Stimulated activated CD4-positive, alpha-beta T cell treated with anti-CD3 and anti-CD28 coated beads, Interleukin-15, amount 100 ng/mL, for 24 hours (primary cell): ENCODE results near the gene PRG3.
"Not testable (repeated sequence)": the region's sequence is repeated elsewhere in the genome, so short reads cannot be mapped to it uniquely, and the experiment has no call there.

Source experiments
- DNase-seq: peaks from one replicate; pipeline ENCODE4 v3.0.0-alpha.2; 2020

The PRG3 gene

DNA sequence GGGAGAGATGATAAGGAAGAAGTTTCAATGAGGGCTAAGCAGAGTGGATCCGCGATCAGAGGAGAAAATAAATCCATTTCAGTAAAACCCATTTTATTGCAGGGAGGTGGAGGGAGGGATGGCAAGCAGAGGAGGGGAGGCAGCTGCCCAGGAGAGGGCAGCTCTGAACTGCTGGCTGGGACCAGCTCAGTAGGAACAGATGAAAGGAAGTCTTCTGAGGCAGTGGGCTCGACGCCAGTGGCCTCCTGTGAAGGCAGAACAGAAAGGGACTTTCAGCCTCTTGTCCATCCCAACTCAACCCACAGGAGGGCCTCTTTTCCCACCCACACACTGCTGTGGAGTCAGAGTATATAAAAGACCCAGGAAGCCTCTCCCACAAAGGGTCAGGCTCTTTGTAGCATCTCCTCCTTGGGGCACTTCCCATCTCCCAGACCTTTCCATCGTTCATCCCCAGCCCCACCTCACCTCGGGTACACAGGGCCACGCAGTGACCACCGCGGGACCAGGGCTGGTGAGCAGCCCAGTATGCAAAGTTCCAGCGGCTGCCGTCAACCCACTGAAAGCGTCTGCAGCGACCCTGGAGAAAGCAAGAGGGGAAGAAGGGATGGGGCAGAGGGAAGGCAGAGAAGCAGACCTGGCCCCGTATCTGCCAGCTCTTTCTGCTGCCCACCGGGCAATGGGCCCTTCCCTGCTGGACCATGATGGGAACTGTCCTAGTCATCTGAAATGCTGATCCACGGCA is 6.5 kb upstream of the PRG3 start:
- DNase-seq = no peak

DNA sequence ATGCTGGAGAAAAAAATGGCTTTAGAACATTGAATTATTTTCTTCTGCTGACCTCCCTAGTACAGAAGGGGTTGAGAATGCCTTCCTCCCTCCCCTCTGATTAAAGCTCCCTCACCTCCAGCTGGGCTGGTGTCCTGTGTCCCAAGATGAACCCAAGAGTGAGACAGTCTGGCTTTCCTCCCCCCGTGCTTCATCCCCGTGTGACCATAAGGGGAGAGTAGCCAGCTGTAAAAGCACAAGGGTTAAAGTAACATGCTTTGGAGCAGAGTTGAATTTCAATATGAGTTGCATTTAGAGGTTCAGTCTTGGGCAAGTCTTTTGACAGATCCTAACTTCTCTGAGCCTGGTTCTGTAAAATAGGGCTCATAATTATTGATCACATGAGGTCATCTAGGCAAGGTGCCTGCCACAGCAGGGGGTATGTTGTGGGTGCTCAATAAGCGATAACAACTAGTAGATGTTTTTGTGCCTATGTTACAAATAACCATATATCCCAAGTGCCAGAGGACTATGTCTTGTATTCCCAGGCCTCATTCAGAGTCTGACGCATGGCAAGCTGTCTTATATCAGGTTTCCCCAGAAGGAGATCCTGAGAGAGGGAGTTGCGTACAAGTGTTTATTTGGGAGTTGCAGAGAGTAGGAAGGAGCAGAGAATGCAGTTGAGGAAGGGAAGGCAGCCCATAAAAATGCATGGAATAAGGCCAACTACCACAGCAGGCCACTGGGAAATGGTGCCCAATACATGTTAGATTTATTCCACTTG is 5.4 kb upstream of the PRG3 start:
- no peak for DNase-seq

DNA sequence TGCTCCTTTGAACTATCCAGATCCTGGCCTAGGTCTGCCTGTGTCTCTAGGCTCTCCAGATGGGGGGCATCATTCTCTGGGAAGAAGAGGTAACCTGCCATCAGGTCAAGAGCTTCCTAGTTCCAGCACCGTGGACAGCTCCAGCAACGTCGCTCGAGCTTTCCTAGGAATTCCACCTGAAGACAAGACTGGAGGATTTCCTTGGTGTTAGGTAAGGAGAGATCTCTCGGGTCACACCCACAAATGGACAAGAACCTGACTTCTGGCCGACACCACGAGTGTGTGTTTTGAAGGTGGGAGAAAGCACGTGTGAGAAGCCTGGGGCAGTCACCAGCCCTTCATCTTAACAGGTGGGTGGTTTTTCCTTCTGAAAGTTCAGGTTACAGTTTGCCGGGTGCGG is 1.2 kb downstream of the PRG3 start:
- DNase-seq = no peak

DNA sequence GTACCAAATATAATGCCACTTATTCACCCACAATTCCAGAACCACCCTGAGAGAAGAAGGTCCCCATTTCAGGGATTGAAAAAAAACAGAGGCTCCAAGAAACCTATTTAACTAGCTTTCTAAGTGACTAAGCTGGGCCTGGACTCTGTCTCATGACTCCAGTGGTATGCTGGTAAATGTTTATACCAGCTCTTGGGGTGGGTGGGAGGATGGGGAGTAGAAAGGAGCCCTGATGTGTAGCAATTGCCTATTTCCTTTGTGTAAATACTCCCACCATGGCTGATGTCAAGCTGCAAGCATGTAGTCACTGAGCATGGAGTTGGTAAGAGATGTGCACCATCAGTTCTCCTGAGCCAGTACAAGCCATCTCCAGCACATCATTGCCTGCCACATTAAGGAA is 2.8 kb downstream of the PRG3 start:
- DNase-seq = no peak

DNA sequence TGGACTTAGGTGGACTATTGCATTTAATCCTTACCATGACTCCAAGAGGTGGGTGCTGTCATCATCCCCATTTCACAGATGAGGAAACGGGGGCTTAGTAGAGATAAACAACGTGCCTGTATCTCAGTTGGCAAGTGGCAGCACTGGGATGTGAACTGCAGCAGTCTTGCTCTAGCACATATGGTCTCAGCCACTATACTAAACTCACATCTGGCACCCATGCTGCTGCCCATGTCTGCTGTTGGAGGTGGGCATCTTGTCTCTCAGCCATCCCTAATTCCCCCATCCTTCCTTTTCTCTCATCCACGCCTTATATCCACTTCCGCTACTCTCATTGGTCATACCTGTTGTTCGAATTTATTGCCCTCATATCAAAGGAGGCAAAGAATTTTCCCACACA is 3.8 kb downstream of the PRG3 start:
- DNase-seq = no peak

DNA sequence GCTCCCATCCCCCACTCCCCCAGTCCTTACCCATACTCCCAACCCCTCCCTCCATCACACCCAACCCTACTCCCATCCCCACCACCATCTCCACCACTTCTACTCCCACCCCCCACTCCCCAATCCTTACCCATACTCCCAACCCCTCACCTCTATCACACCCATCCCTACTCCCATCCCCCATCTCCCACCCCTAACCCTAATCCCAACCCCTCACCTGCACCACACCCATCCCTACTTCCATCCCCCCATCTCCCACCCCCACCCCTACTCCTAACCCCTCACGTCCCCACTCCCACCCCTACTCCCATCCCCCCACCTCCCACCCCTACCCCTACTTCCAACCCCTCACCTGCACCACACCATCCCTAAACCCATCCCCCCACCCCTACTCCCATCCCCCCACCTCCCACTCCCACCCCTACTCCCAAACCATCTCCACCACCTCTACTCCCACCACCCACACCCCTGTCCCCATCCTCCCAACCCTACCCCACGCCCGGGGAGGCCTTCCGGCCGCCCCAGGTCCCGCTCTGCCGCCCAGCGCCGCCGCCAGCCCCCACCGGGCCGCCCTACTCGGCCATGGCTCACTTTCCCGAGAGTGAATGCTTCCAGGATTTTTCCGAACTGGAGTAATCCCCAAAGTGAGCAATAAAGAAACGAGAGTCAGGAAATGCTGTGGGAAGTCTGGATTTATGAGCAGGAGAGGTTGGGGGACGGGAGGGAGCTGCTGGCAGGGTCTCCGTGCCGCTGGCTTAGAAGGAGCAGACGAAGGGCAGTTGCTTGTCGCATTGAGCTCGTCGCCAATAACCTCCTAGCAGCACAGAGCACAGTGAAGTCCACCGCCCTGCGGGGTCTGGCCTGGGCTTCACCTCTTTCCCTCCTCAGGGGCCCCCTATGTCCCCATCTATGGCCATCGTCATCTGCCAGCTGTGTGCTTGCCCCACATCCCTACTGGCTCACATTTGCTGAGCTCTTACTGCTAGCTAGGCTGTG is 4.6 kb downstream of the PRG3 start:
- DNase-seq = no peak

DNA sequence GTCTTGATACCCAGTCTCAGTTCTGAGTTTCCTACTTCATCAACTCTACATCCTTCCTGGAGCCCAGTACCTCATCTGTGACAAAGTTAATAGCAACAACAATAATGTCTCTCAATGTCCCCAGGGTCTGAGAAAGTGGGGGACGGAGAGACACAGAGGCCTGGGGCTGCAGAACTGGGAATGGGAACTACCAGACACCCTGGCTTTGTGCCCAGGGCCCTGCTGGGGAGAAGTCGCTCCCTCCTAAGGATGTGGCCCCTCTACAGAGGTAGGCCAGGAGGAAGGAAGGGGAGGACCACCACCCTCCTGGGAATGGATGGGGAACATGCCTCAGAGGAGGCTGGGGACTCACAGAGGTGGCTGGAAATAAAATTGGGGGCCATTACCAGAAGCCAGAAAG is 5.5 kb downstream of the PRG3 start:
- no peak for DNase-seq

DNA sequence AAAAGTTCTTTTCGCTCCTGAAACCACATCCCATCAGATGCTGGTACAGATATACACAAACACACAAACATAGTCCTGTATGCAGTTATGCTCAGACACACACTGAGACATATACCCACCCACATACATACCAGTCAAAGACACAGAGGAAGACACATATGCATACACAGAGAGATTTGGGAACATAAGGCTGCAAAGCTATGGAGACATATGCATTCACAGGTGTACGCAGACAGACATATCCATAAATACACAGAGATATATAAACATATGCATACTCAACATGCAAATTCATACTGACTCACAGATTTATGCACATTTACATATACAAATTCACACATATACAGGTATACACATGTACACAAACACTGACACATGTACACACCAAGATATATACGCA is 6.0 kb downstream of the PRG3 start:
- DNase-seq = no peak

DNA sequence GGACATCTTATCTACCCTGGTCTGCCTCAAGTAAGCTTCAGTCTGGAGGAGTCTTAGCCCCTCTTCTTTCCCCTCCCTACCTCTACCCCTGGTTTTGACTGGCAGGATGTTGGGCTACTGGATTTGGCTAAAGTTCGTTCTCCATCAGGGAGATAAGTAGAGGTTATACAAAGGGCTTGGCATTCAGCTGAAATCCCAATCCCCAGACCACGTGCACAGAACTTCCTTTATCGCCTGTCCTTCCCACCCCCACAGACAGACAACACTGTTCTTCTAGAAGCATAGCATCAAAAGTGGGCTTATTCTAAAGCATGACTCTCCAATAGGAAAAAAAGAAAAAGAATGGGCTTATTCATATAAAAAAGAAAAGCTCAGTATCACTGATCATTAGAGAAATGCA is 7.8 kb downstream of the PRG3 start:
- no peak for DNase-seq

DNA sequence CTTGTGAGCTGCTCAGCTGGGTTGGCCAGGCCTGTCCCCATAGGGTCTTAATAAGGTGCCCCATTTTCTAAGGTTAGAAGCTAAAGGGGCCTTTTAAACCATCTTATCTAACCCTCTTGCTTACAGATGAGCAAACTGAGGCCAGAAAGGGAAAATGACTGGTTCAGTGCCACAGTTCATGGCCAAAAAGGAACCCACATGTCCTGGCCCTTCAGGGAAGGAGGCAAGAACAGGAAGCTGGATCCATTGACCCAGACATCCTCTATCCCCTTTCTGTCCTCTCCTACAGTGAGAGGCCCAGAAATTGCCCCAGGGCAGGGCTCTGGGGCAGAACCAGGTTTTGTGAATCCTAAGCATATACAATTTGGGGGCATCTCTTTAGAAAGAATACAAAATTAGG is 10.0 kb downstream of the PRG3 start:
- no peak for DNase-seq

DNA sequence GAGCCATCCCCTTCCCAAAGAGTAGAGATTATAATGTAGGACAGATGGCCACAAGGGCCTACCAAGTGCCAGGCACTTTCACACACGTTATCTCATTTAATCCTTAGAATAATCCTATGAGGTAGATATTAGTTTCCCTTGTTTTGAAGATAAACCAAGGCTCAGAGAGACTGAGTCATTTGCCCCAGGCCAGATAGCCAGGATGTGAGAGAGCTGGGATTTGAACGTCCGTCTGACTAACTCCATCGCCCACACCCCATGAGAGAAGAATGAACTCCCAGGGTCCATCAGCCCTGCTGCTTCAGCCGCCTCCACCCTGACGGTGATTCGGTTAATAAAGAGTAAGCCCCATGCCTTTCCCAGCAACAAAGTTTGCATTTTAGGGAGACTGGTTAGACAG is 10.7 kb downstream of the PRG3 start:
- DNase-seq = no peak

DNA sequence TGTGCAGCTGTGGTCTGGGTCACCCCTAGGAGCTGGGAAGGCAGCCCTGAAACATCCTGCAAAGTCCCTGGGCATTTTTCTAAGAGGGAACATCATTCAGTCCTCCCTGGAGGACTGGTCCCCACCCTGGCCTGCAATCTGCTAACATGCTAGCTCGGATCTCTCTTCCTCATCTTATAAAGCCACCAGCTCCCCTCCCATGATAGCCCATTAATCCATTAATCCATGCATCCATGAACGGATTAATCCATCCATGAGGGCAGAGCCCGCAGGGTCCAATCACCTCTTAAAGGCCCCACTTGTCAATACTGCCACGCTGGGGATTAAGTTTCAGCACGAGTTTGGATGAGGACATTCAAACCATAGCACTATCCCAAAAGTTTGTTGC is 12.1 kb downstream of the PRG3 start:
- DNase-seq = no peak

DNA sequence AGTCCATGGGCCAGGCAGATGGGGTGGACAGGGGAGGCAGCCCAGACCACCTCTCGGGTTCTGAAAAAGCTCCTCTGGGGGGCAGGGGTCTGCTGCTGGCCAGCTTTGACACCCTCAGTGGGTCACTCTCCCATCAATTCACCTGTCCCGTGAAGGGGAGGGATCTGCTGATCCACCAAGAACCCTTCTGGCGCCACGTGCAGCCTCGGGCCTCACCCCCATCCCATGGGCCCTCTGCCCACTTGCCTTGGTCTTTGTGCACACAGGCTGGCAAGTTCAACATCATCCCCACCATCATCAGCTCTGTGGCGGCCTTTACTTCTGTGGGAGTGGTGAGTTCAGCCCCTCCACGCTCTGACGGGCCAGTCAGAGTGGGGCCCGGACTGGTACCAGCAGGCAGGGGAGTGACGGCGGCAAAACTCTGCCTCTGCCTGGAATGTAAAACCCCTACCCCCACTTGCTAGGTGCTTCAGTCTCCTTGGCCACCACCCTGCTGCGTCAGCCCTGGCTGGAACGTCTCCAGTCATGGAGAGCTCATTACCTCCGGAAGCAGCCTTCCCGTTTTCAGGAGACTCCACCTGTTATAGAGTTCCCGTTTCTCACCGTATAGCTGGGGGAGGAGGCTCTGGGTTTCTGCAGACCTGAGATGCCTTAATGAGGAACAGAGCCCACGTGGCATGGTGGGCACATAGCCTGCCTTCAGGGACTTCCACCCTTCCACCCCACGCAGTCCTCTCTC is 12.7 kb downstream of the PRG3 start:
- DNase-seq = no peak

DNA sequence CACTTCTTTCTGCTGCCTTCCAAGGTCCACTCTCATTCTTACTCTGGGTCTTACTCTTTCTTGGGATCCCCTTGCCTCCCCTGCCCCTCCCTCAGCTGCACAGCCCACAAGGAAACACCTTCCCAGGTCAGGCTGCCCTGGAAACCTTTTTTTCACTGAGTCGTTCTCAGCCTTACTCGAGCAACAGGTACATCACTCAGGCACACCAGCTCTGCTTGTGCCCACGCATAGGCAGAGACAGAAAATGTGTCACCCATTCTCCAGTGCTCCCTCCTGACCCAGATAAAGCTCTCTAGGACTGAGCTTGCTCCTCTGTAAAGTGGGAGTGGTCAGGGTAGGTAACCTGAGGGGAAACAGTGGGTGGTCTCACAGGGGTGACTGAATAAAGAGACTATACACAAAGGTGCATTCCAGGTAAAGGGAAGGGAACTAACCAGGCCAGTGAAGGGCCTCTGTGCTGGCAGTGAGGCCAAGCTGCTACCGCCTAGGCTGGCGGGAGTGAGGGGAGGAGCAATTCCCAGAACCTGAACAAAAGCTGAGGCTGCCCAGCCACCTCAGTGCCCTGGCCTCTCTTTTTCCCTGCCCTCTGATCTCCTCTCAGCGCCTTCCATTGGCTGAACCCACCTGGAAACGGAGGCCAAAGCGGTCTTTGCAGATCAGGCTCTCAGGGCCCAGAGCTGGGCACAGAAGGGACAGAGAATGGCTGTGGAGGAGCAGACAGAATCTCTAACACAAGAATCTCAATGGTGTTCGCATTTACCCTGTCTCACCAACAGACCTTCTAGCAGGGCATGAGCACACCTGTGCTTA is 15.9 kb downstream of the PRG3 start:
- no peak for DNase-seq

DNA sequence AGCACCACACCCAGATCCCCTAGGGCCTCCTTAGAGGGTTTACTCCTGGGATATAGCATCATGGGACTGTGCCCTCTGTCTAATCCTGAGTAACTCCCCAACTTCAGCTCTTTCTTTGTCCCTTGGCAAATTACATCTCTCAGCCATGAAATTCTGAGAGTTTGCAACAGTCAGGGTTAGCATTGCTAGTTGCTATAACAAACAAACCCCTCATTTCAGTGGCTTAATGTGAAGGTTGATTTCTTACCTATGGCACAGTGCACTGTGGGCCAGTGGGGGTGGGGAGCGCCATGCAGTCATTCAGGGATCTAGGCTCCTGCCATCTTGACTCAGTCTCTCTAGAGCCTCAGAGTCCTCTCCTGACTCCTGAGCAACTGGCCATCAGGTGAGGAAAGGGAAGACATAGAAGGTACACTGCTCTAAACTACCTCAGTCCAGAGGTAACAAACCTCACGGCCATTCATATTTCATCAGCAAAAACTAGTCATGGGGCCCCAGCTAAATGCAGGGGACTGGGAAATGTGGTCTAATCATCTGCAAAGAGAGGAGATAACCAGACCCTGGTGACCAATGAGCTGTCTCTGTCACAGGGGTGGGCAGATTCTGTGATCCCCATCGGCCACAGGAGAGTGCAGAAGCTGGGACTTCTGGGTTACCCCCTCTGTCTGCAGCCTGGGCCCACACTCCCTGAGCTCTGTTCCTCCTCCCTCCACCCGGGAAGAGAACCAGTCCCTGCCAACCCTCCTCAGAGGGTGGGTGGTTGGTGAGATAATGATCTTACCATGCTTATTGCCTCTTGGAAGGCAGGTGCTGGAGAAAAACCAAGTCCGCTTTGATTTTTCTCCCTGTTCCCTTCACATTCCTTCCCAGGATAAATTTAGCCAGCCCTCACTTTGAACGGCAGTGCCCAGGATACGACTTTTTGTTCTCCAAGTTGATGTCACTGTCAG is 17.5 kb downstream of the PRG3 start:
- no peak for DNase-seq

DNA sequence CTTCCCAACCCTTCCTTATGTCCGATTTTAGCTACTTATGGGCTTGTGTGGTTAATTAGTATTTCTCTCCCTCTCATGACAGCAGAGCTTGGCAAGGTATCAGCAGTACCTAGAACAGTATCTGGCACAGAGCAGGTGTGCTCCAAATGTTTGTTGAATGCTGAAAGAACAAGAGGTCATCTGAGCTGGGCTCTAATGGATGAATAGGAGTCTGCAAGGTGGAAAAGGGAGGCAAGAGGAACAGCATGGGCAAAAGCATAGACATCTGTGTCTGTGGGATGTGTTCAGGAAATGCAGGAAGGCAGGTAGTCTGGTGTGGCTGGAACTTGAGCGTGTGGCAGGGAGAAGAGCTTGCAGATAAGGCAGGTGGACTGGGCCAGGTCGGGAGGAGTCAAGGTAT is 19.0 kb downstream of the PRG3 start:
- no peak for DNase-seq

DNA sequence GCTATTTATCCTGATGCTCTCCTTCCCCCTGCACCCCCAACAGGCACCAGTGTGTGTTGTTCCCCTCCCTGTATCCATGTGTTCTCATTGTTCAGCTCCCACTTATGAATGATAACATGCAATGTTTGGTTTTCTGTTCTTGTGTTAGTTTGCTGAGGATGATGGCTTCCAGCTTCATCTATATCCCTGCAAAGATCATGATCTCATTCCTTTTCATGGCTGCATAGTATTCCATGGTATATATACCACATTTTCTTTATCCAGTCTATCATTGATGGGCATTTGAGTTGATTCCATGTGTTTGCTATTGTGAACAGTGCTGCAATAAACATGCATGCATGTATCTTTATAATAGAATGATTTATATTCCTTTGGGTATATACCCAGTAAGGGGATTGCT is 19.5 kb downstream of the PRG3 start:
- DNase-seq = not testable (repeated sequence)

DNA sequence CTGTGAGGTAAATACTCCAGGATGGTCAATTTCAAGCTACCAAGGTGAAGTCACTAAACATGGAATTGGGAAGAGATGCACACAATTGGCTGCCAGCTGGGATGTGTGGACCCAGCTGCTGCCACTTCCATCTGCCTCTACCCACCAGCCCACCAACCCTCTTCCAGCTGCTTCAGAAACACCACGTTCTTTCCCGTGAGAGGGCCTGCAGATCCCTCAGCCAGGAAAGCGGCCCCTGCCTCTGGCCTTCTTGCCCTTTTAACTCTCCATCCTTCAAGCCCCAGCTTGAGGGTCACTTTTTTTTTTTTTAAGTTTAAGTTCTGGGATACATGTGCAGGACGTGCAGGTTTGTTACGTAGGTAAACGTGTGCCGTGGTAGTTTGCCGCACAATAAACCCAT is 20.0 kb downstream of the PRG3 start:
- DNase-seq = no peak

DNA sequence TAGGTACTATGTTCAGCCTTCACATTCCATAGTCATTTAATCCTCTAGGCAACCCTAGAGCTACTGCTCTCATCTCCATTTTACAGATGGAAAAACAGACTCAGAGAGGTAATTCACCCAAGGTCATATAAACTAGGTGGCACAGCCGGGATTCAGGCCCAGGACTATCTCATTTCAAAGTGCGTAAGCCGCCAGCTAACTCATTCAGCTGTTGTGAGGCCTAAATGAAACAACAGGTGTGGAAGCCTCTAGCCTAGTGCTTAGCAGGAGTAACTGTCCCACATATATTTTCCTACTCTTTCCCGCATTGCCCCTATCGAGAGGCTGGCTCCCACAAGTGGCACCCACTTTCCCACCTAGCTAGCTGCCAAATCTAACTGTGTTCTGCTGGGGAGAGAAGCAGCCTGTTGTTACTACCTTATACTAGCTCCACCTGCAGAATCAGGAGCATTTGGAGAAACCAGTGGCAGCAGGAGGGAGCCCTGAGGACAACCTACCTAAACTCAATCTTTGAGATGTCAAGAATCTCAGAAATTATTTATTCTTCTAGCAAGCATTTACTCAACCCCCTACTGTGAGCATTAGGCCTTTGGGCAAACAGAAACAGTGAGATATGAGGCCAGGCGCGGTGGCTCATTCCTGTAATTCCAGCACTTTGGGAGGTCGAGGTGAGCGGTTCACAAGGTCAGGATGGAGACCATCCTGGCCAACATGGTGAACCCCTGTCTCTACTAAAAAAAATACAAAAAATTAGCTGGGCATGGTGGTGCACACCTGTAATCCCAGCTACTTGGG is 20.9 kb downstream of the PRG3 start:
- DNase-seq = no peak

DNA sequence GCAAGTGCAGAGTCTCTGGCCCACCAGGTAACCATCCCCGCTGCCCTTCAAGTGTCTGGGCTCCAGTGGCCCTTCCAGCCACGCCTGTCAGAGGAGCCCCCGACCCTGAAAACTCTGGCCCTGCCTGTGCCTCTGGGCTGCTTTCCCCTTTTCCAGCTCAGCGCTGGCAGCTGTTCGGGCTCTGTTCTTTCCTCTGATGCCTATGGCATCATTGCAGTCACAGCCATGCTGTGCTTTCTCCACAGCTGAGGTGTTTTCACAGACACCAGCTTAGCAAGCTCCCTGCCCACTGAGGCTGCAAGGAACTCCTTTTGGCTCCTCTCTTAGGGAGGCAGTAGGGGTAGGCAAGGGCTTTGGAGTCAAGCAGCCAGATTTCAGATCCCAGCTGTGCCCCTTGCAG is 21.6 kb downstream of the PRG3 start:
- DNase-seq = no peak
